ENCODE data around the gene CYP46A1.

CYP46A1 gene

GRCh38 chr14:99672506-99673304 lies 11.4 kb upstream of the CYP46A1 start:
- in situ Hi-C loops (cut with HindIII; ENCODE audit: low sequenced_read_pairs), result no loop called here

GRCh38 chr14:99673305-99674063 lies 10.6 kb upstream of the CYP46A1 start:
- in situ Hi-C loops (cut with HindIII; ENCODE audit: low sequenced_read_pairs), result no loop called here

GRCh38 chr14:99674064-99674650 lies 9.9 kb upstream of the CYP46A1 start:
- in situ Hi-C loops (cut with HindIII; ENCODE audit: low sequenced_read_pairs), result no loop called here

- in situ Hi-C loops (cut with HindIII; ENCODE audit: low sequenced_read_pairs), result no loop called here
Observed at GRCh38 chr14:99674776-99675381, 9.2 kb upstream of the CYP46A1 start.

GRCh38 chr14:99675382-99675835 lies 8.7 kb upstream of the CYP46A1 start:
- in situ Hi-C loops (cut with HindIII; ENCODE audit: low sequenced_read_pairs), result no loop called here

- in situ Hi-C loops (cut with HindIII; ENCODE audit: low sequenced_read_pairs), result no loop called here
Observed at GRCh38 chr14:99675951-99676350, 8.1 kb upstream of the CYP46A1 start.

GRCh38 chr14:99676657-99677056 lies 7.4 kb upstream of the CYP46A1 start:
- in situ Hi-C loops (cut with HindIII; ENCODE audit: low sequenced_read_pairs), result no loop called here

- in situ Hi-C loops (cut with HindIII; ENCODE audit: low sequenced_read_pairs), result no loop called here
Observed at GRCh38 chr14:99677231-99678140, 6.6 kb upstream of the CYP46A1 start.

- in situ Hi-C loops (cut with HindIII; ENCODE audit: low sequenced_read_pairs), result no loop called here
Observed at GRCh38 chr14:99678198-99678597, 5.9 kb upstream of the CYP46A1 start.

GRCh38 chr14:99679111-99679510 lies 5.0 kb upstream of the CYP46A1 start:
- in situ Hi-C loops (cut with HindIII; ENCODE audit: low sequenced_read_pairs), result no loop called here

- in situ Hi-C loops (cut with HindIII; ENCODE audit: low sequenced_read_pairs), result no loop called here
Observed at GRCh38 chr14:99679543-99679942, 4.6 kb upstream of the CYP46A1 start.

GRCh38 chr14:99679996-99680395 lies 4.1 kb upstream of the CYP46A1 start:
- in situ Hi-C loops (cut with HindIII; ENCODE audit: low sequenced_read_pairs), result loop anchor here (10.0 kb wide), 2 partner anchors 155 to 175 kb away; no protein-coding TSS in a partner anchor

GRCh38 chr14:99681101-99681831 lies 2.8 kb upstream of the CYP46A1 start:
- in situ Hi-C loops (cut with HindIII; ENCODE audit: low sequenced_read_pairs), result loop anchor here (10.0 kb wide), 2 partner anchors 154 to 176 kb away; no protein-coding TSS in a partner anchor

- in situ Hi-C loops (cut with HindIII; ENCODE audit: low sequenced_read_pairs), result loop anchor here (10.0 kb wide), 2 partner anchors 153 to 177 kb away; no protein-coding TSS in a partner anchor
Observed at GRCh38 chr14:99681832-99682148, 2.3 kb upstream of the CYP46A1 start.

GRCh38 chr14:99682809-99683618 lies 1.1 kb upstream of the CYP46A1 start:
- in situ Hi-C loops (cut with HindIII; ENCODE audit: low sequenced_read_pairs), result loop anchor here (10.0 kb wide), 2 partner anchors 152 to 178 kb away; no protein-coding TSS in a partner anchor

- in situ Hi-C loops (cut with HindIII; ENCODE audit: low sequenced_read_pairs), result loop anchor here (10.0 kb wide), 2 partner anchors 150 to 180 kb away; no protein-coding TSS in a partner anchor
Observed at GRCh38 chr14:99684410-99684934, 374 bp downstream of the CYP46A1 start.

- in situ Hi-C loops (cut with HindIII; ENCODE audit: low sequenced_read_pairs), result loop anchor here (5.0 to 10.0 kb wide), 3 partner anchors 150 to 207 kb away; no protein-coding TSS in a partner anchor
Observed at GRCh38 chr14:99685151-99685591, 1.1 kb downstream of the CYP46A1 start.

- in situ Hi-C loops (cut with HindIII; ENCODE audit: low sequenced_read_pairs), result loop anchor here (5.0 to 10.0 kb wide), 3 partner anchors 149 to 207 kb away; no protein-coding TSS in a partner anchor
Observed at GRCh38 chr14:99685596-99685995, 1.5 kb downstream of the CYP46A1 start.

Data from endothelial cell of hepatic sinusoid (primary cell).